ENCODE measurements around the gene KIAA1671. TPM values are rescaled to one million over a fixed set of nuclear protein-coding genes. Genes with fewer than 3 reads are reported as not detected.
A peak's percentile ranks its signal among the peaks of the same experiment; 100 is the strongest.
"Not testable (repeated sequence)": the region's sequence is repeated elsewhere in the genome, so short reads cannot be mapped to it uniquely, and the experiment has no call there.

Gene KIAA1671
- total RNA-seq, 1 donor = 0.54 TPM

DNA sequence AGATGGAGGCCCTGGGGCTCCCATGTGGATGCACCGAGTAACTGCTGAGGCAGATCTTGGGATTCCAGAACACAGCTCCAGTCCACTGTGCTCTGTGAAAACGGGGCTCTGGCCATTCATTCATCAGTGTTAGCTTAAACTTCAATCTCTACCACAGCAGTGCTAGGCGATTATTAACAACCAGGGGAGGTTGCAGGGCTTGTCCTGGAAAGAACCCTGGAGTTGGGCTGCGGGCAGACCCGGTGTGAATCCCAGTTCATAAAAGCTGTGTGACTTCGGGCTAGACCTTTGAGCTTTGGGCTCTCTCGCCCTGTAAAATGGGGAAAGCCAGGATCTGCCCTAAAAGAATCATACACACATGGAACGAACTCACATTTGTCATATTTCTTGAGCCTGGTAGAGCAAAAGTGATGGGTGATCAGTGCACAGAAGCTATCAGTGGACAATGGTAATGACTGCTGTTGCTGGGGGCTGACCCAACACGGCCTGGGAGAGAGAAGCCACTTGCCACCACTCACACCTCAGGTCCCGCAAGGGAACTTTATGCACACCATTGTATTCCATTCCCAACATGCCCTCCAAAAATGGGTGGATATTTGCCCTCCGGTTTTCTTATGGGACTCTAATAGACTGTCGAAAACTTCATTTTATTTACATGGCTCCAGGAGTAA, 231.6 kb downstream of the KIAA1671 start:
- DNase-seq (ENCODE audit: low read depth in 2 of 3, low spot score in 2 of 3) = no peak

DNA sequence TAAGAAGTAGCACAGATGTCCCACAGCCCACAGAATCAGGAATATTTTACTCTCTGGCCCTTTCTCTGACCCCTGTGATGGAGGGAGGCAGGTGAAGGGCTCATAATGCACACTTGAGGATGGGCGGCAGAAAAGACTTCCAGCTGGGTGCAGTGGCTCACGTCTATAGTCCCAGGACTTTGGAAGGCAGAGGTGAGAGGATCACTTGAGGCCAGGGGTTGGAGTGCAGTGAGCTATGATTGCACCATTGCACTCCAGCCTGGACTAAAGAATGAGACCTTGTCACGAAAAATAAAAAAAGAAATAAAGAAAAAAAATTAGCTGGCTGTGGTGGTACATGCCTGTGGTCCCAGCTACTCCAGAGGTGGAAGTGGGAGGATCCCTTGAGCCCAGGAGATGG, 233.6 kb downstream of the KIAA1671 start:
- no peak for DNase-seq (ENCODE audit: low read depth in 2 of 3, low spot score in 2 of 3)

DNA sequence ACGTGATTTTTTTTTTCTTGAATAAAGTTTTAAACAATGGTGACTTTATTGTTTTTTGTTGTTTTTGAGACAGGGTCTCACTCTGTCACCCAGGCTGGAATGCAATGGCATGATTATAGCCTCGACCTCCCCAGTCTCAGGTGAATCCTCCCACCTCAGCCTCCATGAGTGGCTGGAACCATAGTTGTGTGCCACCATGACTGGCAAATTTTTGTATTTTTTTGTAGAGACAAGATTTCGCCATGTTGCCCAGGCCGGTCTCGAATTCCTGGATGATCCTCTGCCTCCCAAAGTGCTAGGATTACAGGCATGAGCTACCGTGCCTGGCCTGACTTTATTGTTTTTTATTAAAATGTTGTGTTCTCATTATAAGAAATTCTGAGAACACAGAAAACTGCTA, 235.0 kb downstream of the KIAA1671 start:
- no peak for DNase-seq (ENCODE audit: low read depth in 2 of 3, low spot score in 2 of 3)

DNA sequence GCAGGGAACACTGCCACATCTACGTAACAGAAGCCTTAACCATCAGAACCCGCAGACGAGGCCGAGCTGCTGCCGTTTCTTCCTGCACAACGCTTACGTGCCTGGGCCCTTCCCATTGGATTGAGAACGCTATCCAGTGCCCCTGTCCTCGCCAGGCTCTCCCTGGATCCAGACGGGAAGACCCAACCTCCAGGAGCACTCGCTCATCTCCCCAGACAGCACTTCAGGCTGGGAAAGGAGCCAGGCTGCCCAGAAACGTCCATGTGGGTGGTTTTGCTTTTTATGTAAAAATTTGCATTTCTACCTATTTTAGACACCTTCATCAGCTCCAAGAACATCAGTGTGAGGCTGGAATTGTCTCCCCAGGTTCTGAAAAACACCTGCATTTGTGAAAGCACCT, 239.9 kb downstream of the KIAA1671 start:
- no peak for DNase-seq (ENCODE audit: low read depth in 2 of 3, low spot score in 2 of 3)

DNA sequence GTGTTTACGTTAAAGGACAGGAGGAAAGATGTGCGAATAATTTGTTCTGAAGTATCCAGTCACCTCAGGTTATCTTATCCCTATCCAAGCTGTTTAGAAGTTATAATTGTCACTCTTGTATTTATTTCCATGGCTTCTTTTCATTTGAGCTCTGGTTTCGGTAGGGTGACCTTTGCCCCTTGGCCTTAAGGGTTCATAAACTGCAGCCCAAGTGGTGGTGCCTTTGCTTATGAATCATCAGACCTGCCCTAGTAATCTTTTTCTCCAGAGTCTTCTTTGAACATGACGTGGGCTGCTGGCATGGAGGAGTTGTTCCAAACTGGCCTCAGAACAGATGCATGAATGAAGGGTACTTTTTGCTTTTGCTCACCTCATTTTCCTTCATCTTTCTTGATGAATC, 240.6 kb downstream of the KIAA1671 start:
- no peak for DNase-seq (ENCODE audit: low read depth in 2 of 3, low spot score in 2 of 3)

DNA sequence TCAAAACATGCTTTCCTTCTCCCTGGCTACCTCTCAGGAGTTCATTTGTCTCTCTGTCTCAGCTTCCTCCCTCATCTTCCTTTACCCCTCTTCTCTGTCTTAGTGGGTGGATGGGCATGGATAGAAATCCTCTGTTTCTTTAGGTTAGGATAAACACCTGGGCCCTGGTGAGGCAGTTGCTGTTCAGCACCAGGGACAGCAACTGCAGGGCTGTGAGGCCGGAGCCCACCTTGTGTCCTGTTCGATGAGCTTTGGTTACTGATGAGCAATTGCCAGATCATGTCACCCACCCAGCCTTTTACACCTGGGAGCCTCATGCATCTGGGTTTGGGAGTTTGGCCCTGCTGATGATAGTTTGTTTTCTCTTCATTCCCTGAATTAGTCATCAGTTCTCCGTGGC, 241.0 kb downstream of the KIAA1671 start:
- peak in 1 of 3 donors; percentile 11 for DNase-seq (ENCODE audit: low read depth in 2 of 3, low spot score in 2 of 3)

DNA sequence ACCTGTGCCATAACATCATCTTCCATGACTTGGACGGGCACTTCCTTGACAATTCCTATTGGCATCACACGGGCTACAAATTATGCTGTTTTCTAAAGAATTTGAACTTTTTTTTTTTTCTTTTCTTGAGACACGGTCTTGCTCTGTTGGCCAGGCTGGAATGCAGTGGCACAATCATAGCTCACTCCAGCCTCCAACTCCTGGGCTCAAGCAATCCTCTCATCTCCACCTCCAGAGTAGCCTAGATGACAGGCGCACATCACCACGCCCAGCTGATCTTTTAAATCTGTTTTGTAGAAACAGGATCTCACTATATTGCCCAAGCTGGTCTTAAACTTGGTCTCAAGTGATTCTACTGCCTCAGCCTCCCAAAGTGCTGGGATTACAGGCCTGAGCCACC, 243.8 kb downstream of the KIAA1671 start:
- no peak for DNase-seq (ENCODE audit: low read depth in 2 of 3, low spot score in 2 of 3)

DNA sequence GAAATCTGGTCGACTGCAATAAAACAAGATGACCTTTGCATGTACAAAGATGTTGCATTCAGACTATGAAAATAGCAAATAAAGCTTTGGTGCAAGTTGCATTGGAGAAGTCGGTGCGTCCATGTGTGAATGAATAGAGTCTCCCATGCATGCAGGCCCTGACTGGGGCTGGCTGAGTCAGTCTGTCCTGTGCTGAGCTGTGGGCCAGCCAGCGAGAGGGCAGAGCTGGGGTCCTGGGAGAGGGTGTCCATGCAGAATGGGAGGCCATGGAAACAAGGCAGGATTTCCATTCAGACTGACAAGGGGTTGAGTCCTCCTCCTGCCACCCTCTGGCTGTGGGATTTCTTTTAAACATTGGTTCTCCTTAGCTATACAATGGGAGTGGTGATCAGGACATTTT, 244.8 kb downstream of the KIAA1671 start:
- no peak for DNase-seq (ENCODE audit: low read depth in 2 of 3, low spot score in 2 of 3)

DNA sequence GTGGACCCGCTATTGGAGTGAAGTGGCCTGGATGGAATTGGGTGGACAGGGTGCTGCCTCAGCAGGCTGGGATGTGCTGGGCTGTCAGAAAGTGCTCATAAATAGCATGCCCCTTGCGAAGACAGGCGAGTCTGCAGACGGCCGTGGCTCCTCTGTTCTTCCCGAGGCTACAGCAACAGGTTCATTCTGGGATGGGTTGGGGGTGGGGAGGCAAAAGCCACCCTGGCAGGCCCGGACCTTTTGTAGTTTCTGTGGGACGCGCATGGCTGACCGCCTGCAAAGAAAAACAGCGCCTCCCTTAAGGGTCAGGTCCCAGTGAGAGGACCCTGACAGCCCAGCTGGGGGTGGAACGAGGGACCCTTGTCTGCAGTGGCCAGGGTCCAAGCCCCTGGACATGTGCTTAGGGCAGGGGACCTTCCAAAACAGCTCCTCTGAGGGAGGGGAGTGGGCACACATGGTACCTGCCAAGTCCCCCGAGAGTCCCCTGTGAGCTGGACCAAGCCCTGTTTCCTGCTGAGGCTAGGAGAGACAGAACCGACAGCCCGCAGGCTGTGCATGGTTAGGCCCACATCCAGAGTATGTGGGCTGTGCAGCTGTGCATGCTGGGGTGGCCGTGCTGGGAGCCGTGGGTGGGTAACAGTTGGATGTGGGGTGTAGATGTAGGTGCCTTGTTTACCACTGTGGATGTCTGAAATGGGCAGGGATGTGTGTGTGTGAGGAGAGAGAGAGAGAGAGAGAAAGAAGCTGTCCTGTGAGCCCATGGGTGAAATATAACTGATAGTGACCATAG, 247.4 kb downstream of the KIAA1671 start, which contains the start of gene CRYBB3:
TSS of gene CRYBB3 (plus strand) at position 128 of the 790 bp plus-strand sequence. CDS start 1,539 bp downstream, outside the sequence.
- no peak for DNase-seq (ENCODE audit: low read depth in 2 of 3, low spot score in 2 of 3)

DNA sequence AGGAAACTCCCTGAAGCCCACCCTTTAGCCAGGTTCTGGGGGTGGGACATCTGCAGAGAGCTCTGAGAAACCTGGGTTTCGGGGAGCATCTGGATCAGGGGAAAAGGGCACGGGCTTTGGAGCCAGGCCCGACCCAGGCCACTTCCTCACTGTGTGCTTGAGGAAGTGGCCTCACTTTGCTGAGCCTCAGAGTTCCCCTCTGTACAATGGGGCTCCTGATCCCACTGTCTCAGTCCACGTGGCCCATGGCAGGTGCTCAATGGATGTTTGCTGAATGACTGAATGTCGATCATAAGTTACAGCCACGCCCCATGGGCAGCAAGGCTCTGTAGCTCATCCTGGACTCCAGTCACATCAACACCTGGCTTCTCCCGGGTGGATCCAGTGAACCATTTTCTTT, 248.5 kb downstream of the KIAA1671 start:
- DNase-seq (ENCODE audit: low read depth in 2 of 3, low spot score in 2 of 3) = no peak

DNA sequence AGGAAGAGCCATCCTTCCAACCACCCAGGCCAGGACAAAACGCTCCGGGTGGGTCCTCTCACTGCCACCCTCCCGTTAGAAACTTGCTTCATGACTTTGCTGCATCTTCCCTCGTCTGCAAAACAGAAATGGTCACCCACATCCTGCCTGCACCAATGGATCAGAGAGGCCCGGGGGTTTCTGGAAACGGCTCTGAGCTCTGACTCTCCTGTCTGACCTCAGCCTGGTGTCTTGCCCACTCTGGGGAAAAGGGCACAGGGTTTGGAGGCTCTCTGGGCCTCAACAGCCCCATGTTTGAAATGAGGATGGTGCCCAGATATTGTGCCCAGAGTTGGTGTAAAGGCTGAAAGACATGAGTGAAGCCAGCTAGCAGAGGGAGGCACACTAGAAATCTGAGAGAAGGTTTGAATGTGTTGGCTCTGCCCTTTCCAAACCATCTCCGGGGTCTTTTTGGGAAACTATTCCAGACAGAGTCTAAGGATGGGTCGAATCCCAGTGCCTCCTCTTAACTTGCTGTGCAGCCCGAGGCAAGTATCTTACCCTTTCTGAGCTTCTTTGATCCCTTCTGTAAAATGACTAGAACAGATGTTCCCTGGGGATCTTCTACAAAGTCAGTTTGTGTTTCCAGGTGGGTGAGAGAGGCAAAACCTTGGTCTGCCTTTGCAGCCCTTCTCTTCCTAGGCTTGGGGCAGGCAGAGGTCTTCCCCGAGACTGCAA, 249.2 kb downstream of the KIAA1671 start:
- DNase-seq (ENCODE audit: low read depth in 2 of 3, low spot score in 2 of 3) = no peak

DNA sequence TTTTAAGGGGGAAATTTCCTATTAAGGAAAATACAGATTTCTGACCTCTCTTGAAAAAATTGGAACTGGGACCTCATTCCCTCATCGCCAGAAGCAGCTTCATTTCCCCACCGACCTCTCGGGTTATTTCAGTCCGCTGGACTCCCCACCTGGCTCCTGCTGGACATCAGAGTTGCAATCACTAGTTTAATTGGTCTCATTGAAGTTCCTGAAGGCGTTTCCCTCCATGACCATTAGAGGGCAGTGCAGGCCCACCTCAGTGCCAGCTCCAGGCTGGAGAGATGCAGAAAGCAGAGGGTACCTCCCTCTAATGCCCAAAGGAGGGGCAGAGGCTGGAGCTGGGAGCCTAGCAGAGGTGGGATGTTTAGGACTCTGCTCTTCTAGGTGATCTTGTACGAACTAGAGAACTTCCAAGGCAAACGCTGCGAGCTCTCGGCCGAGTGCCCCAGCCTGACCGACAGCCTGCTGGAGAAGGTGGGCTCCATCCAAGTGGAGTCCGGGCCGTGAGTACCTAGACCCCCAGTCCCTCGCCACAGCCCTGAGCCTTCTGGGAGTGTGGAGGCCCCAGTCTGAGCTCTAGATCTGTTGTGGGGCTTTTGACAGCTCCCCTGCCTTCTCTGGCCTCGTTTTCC, 249.9 kb downstream of the KIAA1671 start:
- peak; percentile 26 to 64 (median 47) for DNase-seq (ENCODE audit: low read depth in 2 of 3, low spot score in 2 of 3)

DNA sequence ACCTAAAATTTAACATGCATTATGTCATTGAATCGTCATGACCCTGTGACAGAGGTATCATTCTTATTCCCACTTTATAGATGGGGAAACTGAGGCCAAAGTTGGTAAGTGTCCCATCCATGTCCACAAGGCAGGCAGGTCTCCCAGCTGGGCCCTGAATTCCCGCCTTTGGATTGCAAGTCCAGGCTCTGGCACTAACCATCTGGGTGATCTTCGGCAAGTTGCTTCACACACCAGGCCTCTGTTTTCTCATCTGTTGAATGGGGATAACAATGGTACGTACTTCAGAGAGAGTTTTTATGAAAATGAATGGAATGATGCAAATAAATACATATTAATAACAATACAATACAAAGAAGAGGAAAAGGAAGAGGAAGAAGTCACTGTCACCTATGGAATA, 250.6 kb downstream of the KIAA1671 start:
- no peak for DNase-seq (ENCODE audit: low read depth in 2 of 3, low spot score in 2 of 3)

DNA sequence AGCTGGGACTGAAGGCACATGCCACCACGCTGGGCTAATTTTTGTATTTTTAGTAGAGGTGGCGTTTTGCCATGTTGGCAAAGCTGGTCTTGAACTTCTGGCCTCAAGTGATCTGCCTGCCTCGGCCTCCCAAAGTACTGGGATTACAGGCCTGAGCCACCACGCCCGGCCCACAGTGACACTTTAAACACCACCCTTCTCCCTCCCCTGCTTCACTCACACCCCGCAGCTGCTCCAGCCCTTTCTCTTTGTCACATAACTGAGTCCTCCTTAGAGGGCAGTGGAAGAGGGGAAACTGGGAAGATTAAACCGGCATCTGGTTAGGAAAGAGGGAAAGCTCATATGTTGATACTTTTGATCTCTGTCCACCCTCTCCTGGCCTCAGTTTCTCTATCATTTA, 252.0 kb downstream of the KIAA1671 start:
- DNase-seq (ENCODE audit: low read depth in 2 of 3, low spot score in 2 of 3) = not testable (repeated sequence)

DNA sequence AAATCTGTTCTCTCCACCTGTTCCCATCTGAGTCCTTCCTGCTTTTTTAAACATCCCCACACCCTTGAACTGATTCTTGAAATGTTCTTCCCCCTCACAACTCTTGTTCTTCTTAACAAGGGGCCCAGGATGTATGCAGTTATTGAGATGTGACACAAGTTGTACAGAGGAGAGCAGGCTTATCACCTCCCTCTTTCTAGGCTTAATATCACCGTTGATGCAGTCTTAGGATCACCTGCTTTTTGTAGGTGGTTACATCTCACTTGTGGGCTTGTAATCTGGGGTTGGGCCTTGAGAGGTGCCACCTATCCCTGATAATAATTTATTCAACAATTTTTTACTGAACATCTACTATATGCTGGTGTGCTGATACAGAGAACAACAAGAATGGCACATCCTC, 253.3 kb downstream of the KIAA1671 start:
- no peak for DNase-seq (ENCODE audit: low read depth in 2 of 3, low spot score in 2 of 3)

DNA sequence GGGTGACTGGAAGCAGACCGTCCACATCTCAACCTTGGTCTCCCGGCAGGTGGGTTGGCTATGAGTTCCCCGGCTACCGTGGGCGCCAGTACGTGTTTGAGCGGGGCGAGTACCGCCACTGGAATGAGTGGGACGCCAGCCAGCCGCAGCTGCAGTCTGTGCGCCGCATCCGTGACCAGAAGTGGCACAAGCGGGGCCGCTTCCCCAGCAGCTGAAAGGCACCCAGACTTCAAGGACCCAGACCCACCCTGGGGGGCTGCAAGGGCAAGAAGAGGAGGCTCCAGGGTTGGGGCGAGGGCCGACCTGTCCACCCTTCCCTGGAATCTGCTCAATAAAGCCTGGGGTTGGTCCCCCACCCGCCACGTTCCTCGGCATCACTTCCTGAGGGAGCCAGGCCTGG, 254.5 kb downstream of the KIAA1671 start:
- DNase-seq (ENCODE audit: low read depth in 2 of 3, low spot score in 2 of 3) = no peak

DNA sequence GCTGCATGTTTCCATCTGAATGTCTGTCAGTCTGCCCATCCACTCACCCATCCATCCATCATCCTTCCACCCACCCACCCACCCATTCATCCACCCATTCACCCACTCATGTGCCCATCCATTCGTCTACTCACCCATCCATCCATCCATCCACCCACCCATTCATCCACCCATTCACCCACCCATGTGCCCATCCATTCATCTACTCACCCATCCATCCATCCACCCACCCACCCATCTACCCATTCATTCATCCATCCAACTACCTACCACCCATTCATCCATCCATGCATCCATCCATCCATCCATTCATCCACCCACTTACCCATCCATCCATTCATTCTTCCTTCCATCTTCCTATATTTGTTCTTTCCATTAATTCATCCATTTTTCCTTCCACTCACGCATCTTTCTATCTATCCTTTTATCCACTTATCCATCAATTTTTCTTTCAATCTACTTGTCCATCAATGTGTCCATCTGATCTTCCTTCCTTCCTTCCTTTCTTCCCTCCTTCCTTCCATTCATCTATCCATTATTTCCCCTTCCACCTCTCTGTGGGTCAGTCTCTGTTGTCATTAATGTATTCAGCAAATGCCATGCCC, 255.1 kb downstream of the KIAA1671 start:
- no peak for DNase-seq (ENCODE audit: low read depth in 2 of 3, low spot score in 2 of 3)

DNA sequence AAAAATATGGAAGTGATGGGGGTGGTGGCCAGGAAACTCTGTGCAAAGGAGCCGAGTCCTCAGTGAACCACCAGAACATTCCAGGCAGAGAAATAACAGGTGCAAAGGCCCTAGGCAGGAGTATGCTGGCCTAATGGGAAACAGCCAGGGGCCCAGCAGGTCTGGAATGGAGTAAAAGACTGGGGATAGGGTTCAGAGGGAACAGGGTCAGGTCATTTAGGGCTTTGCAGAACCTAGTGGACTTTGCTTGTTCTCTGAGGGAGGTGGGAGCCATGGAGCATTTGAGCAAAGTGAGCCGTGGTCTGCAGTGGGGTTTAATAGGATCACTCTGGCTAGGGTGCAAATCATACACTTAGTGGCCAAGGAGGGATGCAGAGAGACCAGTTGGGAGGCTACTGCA, 255.8 kb downstream of the KIAA1671 start:
- no peak for DNase-seq (ENCODE audit: low read depth in 2 of 3, low spot score in 2 of 3)

DNA sequence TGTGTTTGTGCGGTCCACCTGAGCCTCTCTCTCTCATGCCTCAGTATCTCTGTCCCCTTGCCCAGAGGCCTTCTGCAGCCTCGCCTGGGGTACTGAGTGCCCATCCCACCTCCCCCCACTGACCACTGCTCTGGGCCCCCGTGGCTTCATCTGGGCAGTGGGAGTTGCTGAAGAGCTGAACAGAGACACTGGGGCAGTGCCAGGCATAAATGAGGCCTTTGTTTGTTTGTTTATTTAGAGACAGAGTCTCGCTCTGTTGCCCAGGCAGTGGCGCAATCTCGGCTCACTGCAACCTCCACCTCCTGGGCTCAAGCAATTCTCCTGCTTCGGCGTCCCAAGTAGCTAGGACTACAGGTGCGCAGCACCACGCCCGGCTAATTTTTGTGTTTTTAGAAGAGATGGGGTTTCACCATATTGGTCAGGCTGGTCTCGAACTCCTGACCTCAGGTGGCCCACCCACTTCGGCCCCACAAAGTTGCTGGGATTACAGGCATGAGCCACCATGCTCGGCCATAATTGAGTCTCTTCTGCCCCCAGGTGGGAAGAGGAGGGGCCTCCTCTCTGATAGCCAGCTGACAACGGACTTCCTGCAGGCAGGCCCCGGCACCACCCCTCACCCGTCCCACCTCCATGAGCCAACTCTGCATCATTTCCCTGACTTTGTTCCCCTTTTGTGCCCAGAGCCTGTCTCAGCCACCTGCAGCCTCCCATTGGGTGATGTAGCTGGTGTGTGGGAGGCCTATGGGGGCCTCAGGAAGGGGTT, 256.4 kb downstream of the KIAA1671 start:
- no peak for DNase-seq (ENCODE audit: low read depth in 2 of 3, low spot score in 2 of 3)

DNA sequence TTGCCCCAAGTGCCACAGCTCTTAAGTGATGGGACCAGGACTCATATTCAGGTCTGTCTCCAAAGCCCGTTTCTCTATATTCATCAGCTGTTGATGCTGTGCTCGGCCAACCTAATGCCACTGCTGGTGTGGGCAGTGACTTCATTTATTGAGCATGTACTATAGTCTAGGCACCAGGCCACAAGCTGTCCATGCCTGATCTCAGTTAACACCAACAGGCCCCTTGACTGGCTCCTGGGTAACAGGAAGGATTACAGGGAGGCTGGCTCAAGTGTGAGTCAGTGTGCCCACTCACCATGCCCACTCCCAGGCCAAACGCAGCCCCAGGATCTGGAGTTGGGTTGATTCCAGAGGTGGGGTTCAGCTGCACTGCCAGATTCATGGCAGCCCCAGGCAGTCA, 258.3 kb downstream of the KIAA1671 start:
- no peak for DNase-seq (ENCODE audit: low read depth in 2 of 3, low spot score in 2 of 3)

Data from hematopoietic multipotent progenitor cell (in vitro differentiated cells).